Uterus (tissue), 4 donors: ENCODE data around the gene HPSE2. TPM values are rescaled to one million over a fixed set of nuclear protein-coding genes. Genes with fewer than 3 reads are reported as not detected.

Source experiments
- DNase-seq, 2 donors: peaks; one replicate each; pipeline ENCODE4 v3.0.0-alpha.2; 2019 to 2020
- H3K27ac ChIP-seq, 2 donors: fragments of 200-600 bp; sonication (generic); 1 replicate in 1 of 2; 2 replicates in 1 of 2; pipeline ENCODE4 v1.5.1; 2016 to 2018
- H3K27me3 ChIP-seq, 2 donors: fragments of 200-600 bp; sonication (generic); one replicate each; pipeline ENCODE4 v1.5.1; 2018 to 2019; ENCODE audit warnings: control low read depth in 1 of 2
- H3K36me3 ChIP-seq, 2 donors: fragments of 200-600 bp; sonication (generic); one replicate each; pipeline ENCODE4 v1.5.1; 2019; ENCODE audit warnings: control low read depth in 1 of 2
- H3K4me1 ChIP-seq, 2 donors: fragments of 200-600 bp; sonication (generic); one replicate each; pipeline ENCODE4 v1.5.1; 2018 to 2019; ENCODE audit warnings: control low read depth in 1 of 2
- H3K4me3 ChIP-seq, 2 donors: fragments of 200-600 bp; sonication (generic); 1 replicate in 1 of 2; 2 replicates in 1 of 2; pipeline ENCODE4 v1.5.1; 2018 to 2019; ENCODE audit warnings: mild to moderate bottlenecking in 1 of 2
- H3K9me3 ChIP-seq, 2 donors: fragments of 200-600 bp; sonication (generic); one replicate each; pipeline ENCODE4 v1.5.1; 2019; ENCODE audit warnings: control low read depth in 1 of 2
- CTCF ChIP-seq, 4 experiments: fragments of 200-600 bp in 2 of 4; fragments of 450-650 bp in 2 of 4; sonication (generic) in 2 of 4; IDR thresholded peaks; one replicate each; pipeline ENCODE4 v1.5.1; 2016 to 2019; ENCODE audit warnings: antibody characterized with exemption in 4 of 4, mild to moderate bottlenecking in 2 of 4, moderate library complexity in 1 of 4
- POLR2A ChIP-seq, 2 donors: fragments of 450-650 bp; IDR thresholded peaks; one replicate each; pipeline ENCODE4 v1.6.1; 2016; ENCODE audit warnings: antibody characterized with exemption in 2 of 2, mild to moderate bottlenecking in 1 of 2, moderate library complexity in 1 of 2
- intact Hi-C: fragments of 100-400 bp; cut with DNase I; formaldehyde crosslinking; loops from one replicate; pipeline ENCODE4 v1.15.1; 2023; ENCODE audit warnings: low total_unique reads
- total RNA-seq, 4 donors: library from RNA; depleted of rRNA in 3 of 4; stranded (reverse); fragments of >200 nt in 3 of 4; gene quantifications; one replicate each; pipeline versions ENCODE4 v1.1.0 to v1.2.4, GENCODE V29; 2014 to 2023
- donor health status: DM: yes; HTN: yes; CAD: no.

The HPSE2 gene
- total RNA-seq, 4 donors from 2014 or later = 7.0 to 13.6 (median 7.7) TPM; not detected in 1

GRCh38 chr10:98649170-98649569 is 586.5 kb downstream of the HPSE2 start:
- intact Hi-C loops = no loop called here
- no peaks in the 10 kb centered on the region for H3K9me3 ChIP-seq
- TF ChIP-seq CTCF (IDR thresholded peaks at IDR 0.05) (no peak), POLR2A (IDR thresholded peaks at IDR 0.05) (no peak)

GRCh38 chr10:98646998-98647917 is 588.4 kb downstream of the HPSE2 start:
- TF ChIP-seq POLR2A (IDR thresholded peaks at IDR 0.05) (no peak), CTCF (IDR thresholded peaks at IDR 0.05) (no peak)
- Histone ChIP-seq H3K27me3 (no peaks in the 10 kb centered on the region), H3K27ac (no peak overlapping the region), H3K36me3 (no peaks in the 10 kb centered on the region), H3K4me1 (no peaks in the 10 kb centered on the region), H3K4me3 (no peak overlapping the region), H3K9me3 (no peaks in the 10 kb centered on the region)
- intact Hi-C loops = no loop called here
- no peak for DNase-seq

More at GRCh38 chr10:98649170-98649569, 586.5 kb downstream of the HPSE2 start:
- H3K27me3 ChIP-seq = no peaks in the 10 kb centered on the region
- H3K36me3 ChIP-seq = no peaks in the 10 kb centered on the region
- H3K27ac ChIP-seq = no peak overlapping the region
- H3K4me3 ChIP-seq = no peak overlapping the region
- no peak for DNase-seq
- H3K4me1 ChIP-seq = no peaks in the 10 kb centered on the region

- Histone ChIP-seq H3K9me3 (no peaks in the 10 kb centered on the region), H3K4me3 (no peak overlapping the region), H3K27me3 (no peaks in the 10 kb centered on the region), H3K27ac (no peak overlapping the region), H3K36me3 (no peaks in the 10 kb centered on the region), H3K4me1 (no peaks in the 10 kb centered on the region)
- intact Hi-C loops = no loop called here
- TF ChIP-seq POLR2A (IDR thresholded peaks at IDR 0.05) (no peak), CTCF (IDR thresholded peaks at IDR 0.05) (no peak)
- DNase-seq = no peak
Observed at GRCh38 chr10:98644466-98644865, 591.2 kb downstream of the HPSE2 start.

- TF ChIP-seq POLR2A (IDR thresholded peaks at IDR 0.05) = no peak
- TF ChIP-seq CTCF (IDR thresholded peaks at IDR 0.05) = no peak
- intact Hi-C loops = no loop called here
- H3K36me3 ChIP-seq = no peaks in the 10 kb centered on the region
- H3K4me3 ChIP-seq = no peak overlapping the region
- H3K9me3 ChIP-seq = no peaks in the 10 kb centered on the region
- H3K27me3 ChIP-seq = no peaks in the 10 kb centered on the region
- H3K4me1 ChIP-seq = no peaks in the 10 kb centered on the region
- H3K27ac ChIP-seq = no peak overlapping the region
- DNase-seq = no peak
Observed at GRCh38 chr10:98642281-98642680, 593.4 kb downstream of the HPSE2 start.

- H3K9me3 ChIP-seq = no peaks in the 10 kb centered on the region
- H3K4me3 ChIP-seq = no peak overlapping the region
- intact Hi-C loops = no loop called here
- TF ChIP-seq POLR2A (IDR thresholded peaks at IDR 0.05) (no peak), CTCF (IDR thresholded peaks at IDR 0.05) (no peak)
- no peaks in the 10 kb centered on the region for H3K27me3 ChIP-seq
- no peak overlapping the region for H3K27ac ChIP-seq
- DNase-seq = no peak
- no peaks in the 10 kb centered on the region for H3K36me3 ChIP-seq
- no peaks in the 10 kb centered on the region for H3K4me1 ChIP-seq
Observed at GRCh38 chr10:98638920-98639319, 596.7 kb downstream of the HPSE2 start.
